GM12865 (cell line): Measurements from ENCODE around the gene PGC.

Experiments used
- DNase-seq: peaks from one replicate; pipeline ENCODE4 v3.0.0; 2010; ENCODE audit warnings: low read depth
- H3K4me3 ChIP-seq: 2 replicates; pipeline ENCODE4 v1.5.1; 2011; ENCODE audit warnings: mild to moderate bottlenecking, low read depth, low read length, control low read depth
- CTCF ChIP-seq: IDR thresholded peaks from 2 replicates; pipeline ENCODE4 v1.5.1; 2011; ENCODE audit warnings: low read length, control low read depth, low read depth, inconsistent platforms; ENCODE audit not compliant: insufficient read depth; ENCODE audit errors: missing control alignments

Gene PGC

GRCh38 chr6:41747256-41748101 lies at the start of gene PGC:
TSS of gene PGC (minus strand) at chr6:41747397. CDS start at chr6:41747334, 63 bp downstream.
- no peak for DNase-seq
- no peak within 1 kb of the TSS for H3K4me3 ChIP-seq
- TF ChIP-seq CTCF: no peak

- TF ChIP-seq CTCF: no peak
- H3K4me3 ChIP-seq: no peak overlapping the region
- no peak for DNase-seq
Measured at GRCh38 chr6:41796474-41796873, 49.3 kb upstream of the PGC start.

GRCh38 chr6:41791984-41792383 lies 44.8 kb upstream of the PGC start:
- no peak for TF ChIP-seq CTCF
- H3K4me3 ChIP-seq: no peak overlapping the region
- no peak for DNase-seq

- TF ChIP-seq CTCF: no peak
- H3K4me3 ChIP-seq: no peak overlapping the region
- no peak for DNase-seq
Measured at GRCh38 chr6:41791305-41791704, 44.1 kb upstream of the PGC start.

- no peak for TF ChIP-seq CTCF
- DNase-seq: no peak
- no peak overlapping the region for H3K4me3 ChIP-seq
Measured at GRCh38 chr6:41790045-41790444, 42.8 kb upstream of the PGC start.

- DNase-seq: no peak
- H3K4me3 ChIP-seq: no peak overlapping the region
- no peak for TF ChIP-seq CTCF
Measured at GRCh38 chr6:41789390-41789724, 42.2 kb upstream of the PGC start.
